Measurements from ENCODE around the gene LINGO3.
A peak's percentile ranks its signal among the peaks of the same experiment; 100 is the strongest.

Gene LINGO3

DNA sequence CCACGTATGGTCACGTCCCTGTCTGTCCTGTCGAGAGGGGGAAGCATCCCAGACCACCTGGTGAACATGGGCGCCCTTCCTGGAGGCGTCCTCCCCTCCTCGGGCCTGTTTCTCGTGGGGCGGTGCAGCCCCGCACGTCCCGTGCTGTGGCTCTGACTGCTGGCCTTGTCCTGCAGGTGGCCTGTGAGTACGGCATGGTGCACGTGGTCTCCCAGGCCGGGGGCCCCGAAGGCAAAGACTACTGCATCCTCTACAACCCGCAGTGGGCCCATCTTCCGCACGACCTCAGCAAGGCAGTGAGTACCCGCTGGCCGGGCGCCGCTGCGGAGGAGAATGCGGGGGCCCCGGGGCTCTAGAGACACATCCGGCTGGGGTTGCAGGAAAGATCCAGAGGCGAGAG, 26.5 kb upstream of the LINGO3 start:
- TF ChIP-seq, protein P1, sequence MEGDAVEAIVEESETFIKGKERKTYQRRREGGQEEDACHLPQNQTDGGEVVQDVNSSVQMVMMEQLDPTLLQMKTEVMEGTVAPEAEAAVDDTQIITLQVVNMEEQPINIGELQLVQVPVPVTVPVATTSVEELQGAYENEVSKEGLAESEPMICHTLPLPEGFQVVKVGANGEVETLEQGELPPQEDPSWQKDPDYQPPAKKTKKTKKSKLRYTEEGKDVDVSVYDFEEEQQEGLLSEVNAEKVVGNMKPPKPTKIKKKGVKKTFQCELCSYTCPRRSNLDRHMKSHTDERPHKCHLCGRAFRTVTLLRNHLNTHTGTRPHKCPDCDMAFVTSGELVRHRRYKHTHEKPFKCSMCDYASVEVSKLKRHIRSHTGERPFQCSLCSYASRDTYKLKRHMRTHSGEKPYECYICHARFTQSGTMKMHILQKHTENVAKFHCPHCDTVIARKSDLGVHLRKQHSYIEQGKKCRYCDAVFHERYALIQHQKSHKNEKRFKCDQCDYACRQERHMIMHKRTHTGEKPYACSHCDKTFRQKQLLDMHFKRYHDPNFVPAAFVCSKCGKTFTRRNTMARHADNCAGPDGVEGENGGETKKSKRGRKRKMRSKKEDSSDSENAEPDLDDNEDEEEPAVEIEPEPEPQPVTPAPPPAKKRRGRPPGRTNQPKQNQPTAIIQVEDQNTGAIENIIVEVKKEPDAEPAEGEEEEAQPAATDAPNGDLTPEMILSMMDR (IDR thresholded peaks at IDR 0.05; ENCODE audit: low read depth, low read length, missing control alignments), result no peak
- no peak overlapping the region for H3K4me3 ChIP-seq (ENCODE audit: low read depth, low read length)
- DNase-seq (ENCODE audit: low read depth), result no peak

GRCh38 chr19:2333807-2334211, 25.9 kb upstream of the LINGO3 start:
- no peak for DNase-seq (ENCODE audit: low read depth)
- no peak overlapping the region for H3K4me3 ChIP-seq (ENCODE audit: low read depth, low read length)
- TF ChIP-seq, protein P1 (IDR thresholded peaks at IDR 0.05; ENCODE audit: low read depth, low read length, missing control alignments), result peak; percentile 18

DNA sequence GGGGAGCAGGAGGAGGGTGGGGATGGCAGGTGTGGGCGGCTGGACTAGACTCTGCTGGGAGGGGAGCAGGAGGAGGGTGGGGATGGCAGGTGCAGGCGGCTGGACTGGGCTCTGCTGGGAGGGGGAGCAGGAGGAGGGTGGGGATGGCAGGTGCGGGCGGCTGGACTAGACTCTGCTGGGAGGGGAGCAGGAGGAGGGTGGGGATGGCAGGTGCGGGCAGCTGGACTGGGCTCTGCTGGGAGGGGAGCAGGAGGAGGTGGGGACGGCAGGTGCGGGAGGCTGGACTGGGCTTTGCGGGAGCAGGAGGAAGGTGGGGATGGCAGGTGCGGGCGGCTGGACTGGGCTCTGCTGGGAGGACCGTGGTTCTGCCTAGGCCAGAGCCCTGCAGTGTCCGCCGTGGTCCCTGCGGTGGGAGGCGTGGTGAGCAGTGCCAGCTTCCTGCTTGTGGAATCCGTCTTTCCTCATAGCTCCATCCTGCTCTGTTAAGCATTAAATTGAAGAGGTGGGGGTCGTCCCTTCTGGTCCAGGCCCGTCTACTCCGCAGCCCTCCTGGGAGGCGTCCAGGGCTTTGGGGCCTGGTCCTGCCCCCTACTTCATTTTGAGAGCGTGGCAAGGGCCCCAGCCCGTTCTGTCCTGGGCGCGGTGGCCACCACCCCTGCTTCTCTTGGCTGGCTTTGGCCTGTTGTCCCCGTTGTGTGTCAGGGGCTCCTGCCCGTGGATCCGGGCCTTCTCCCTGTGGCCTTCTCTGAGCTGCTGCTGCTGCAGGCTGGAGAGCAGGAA, 25.3 kb upstream of the LINGO3 start:
- DNase-seq (ENCODE audit: low read depth), result no peak
- H3K4me3 ChIP-seq (ENCODE audit: low read depth, low read length), result no peak overlapping the region

GRCh38 chr19:2332341-2333026, 24.5 kb upstream of the LINGO3 start:
- no peak overlapping the region for H3K4me3 ChIP-seq (ENCODE audit: low read depth, low read length)
- TF ChIP-seq, protein P1 (IDR thresholded peaks at IDR 0.05; ENCODE audit: low read depth, low read length, missing control alignments), result no peak
- DNase-seq (ENCODE audit: low read depth), result peak; percentile 30

More for the DNA sequence above, 25.3 kb upstream of the LINGO3 start:
- TF ChIP-seq, protein P1 (IDR thresholded peaks at IDR 0.05; ENCODE audit: low read depth, low read length, missing control alignments), result no peak

- TF ChIP-seq, protein P1 (IDR thresholded peaks at IDR 0.05; ENCODE audit: low read depth, low read length, missing control alignments), result no peak
- no peak overlapping the region for H3K4me3 ChIP-seq (ENCODE audit: low read depth, low read length)
- DNase-seq (ENCODE audit: low read depth), result no peak
Measured at GRCh38 chr19:2331601-2332246, 23.8 kb upstream of the LINGO3 start.

DNA sequence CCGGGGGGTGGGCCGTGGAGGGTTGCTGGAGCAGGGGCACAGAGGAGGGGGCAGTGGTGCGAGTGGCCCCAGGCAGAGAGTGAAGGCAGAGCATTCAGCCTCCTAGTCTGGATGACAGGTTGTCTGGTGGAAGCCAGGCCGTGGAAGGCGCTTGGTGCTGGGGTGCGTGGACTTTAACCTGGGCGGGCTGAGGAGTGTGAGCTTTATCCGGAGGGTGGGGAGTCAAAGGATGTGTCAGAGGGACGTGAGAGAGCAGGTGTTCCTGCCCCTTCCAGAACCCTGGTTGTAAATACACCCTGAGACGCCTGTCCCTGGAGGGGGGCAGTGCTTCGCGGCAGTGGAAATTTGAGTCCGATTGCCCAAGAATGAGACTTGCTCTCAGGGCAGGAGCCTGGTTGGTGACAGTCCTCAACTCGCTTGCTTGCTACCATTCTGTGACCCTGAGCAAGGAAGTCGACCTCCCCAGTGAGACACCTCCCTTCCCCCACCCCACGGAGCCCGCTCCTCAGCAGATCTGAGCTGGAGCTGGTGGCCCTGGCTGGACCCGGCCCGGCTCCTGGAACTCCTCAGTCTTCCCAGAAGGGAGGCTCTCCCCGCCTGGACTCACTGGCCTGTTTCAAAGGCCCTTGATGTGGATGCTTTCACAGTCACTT, 22.8 kb upstream of the LINGO3 start:
- DNase-seq (ENCODE audit: low read depth), result no peak
- TF ChIP-seq, protein P1 (IDR thresholded peaks at IDR 0.05; ENCODE audit: low read depth, low read length, missing control alignments), result no peak
- no peak overlapping the region for H3K4me3 ChIP-seq (ENCODE audit: low read depth, low read length)

All from GM12864 (cell line).